GM12873 (cell line): Measurements from ENCODE around the gene ZNF138.

Experiments used
- CTCF ChIP-seq: IDR thresholded peaks from 2 replicates; pipeline ENCODE4 v1.5.1; 2012; ENCODE audit warnings: low read depth, mild to moderate bottlenecking, moderate library complexity, low read length, control low read depth; ENCODE audit not compliant: insufficient read depth; ENCODE audit errors: missing control alignments

The ZNF138 gene

GRCh38 chr7:64774204-64774842 is 19.9 kb upstream of the ZNF138 start:
- TF ChIP-seq CTCF: no peak

- TF ChIP-seq CTCF: no peak
Measured at GRCh38 chr7:64775289-64775688, 18.9 kb upstream of the ZNF138 start.

- TF ChIP-seq CTCF: no peak
Measured at GRCh38 chr7:64787295-64787694, 6.9 kb upstream of the ZNF138 start.

- no peak for TF ChIP-seq CTCF
Measured at GRCh38 chr7:64793106-64793755, 997 bp upstream of the ZNF138 start.

- no peak for TF ChIP-seq CTCF
Measured at GRCh38 chr7:64795176-64795575, 948 bp downstream of the ZNF138 start.

GRCh38 chr7:64802699-64803098 is 8.5 kb downstream of the ZNF138 start:
- TF ChIP-seq CTCF: no peak

GRCh38 chr7:64807731-64808365 is 13.6 kb downstream of the ZNF138 start:
- TF ChIP-seq CTCF: no peak
